ENCODE measurements around the gene PODXL.

Gene PODXL

GRCh38 chr7:131591687-131592319 is 35.4 kb upstream of the PODXL start:
- H3K9me2 ChIP-seq (replicated peaks; ENCODE audit: insufficient read depth, low read length): no peaks in the 10 kb centered on the region
- no peak overlapping the region for H3K9ac ChIP-seq (ENCODE audit: low read length)
- H3K27me3 ChIP-seq (ENCODE audit: low read length): no peaks in the 10 kb centered on the region
- H3K9me3 ChIP-seq (ENCODE audit: insufficient read depth, low read length): no peaks in the 10 kb centered on the region
- no peaks in the 10 kb centered on the region for H3K79me2 ChIP-seq (ENCODE audit: insufficient read depth, low read length)
- H3F3A ChIP-seq (ENCODE audit: insufficient read depth): no peaks in the 10 kb centered on the region
- TF ChIP-seq CTCF (IDR thresholded peaks at IDR 0.05; ENCODE audit: insufficient read depth, low read length, poor library complexity, severe bottlenecking): no peak
- no peak for TF ChIP-seq EZH2phosphoT487 (conservative IDR thresholded peaks at IDR 0.05; ENCODE audit: low read length)
- no peaks in the 10 kb centered on the region for H3K36me3 ChIP-seq (ENCODE audit: low read length)
- H3K27ac ChIP-seq (ENCODE audit: low read depth, low read length): no peak overlapping the region
- no peaks in the 10 kb centered on the region for H4K20me1 ChIP-seq (ENCODE audit: low read depth, low read length)
- H3K4me2 ChIP-seq (ENCODE audit: low read depth, low read length, poor library complexity, severe bottlenecking): no peak overlapping the region
- no peak overlapping the region for H3K4me3 ChIP-seq (ENCODE audit: insufficient read depth, low read length, poor library complexity, severe bottlenecking)
- no peak overlapping the region for H2AFZ ChIP-seq (ENCODE audit: low read depth, low read length, severe bottlenecking)

- no peaks in the 10 kb centered on the region for H4K20me1 ChIP-seq (ENCODE audit: low read depth, low read length)
- no peak overlapping the region for H3K4me2 ChIP-seq (ENCODE audit: low read depth, low read length, poor library complexity, severe bottlenecking)
- no peaks in the 10 kb centered on the region for H3K79me2 ChIP-seq (ENCODE audit: insufficient read depth, low read length)
- H3K9ac ChIP-seq (ENCODE audit: low read length): no peak overlapping the region
- H3K9me3 ChIP-seq (ENCODE audit: insufficient read depth, low read length): no peaks in the 10 kb centered on the region
- no peaks in the 10 kb centered on the region for H3K27me3 ChIP-seq (ENCODE audit: low read length)
- TF ChIP-seq EZH2phosphoT487 (conservative IDR thresholded peaks at IDR 0.05; ENCODE audit: low read length) (no peak), CTCF (IDR thresholded peaks at IDR 0.05; ENCODE audit: insufficient read depth, low read length, poor library complexity, severe bottlenecking) (no peak)
- H3K4me3 ChIP-seq (ENCODE audit: insufficient read depth, low read length, poor library complexity, severe bottlenecking): no peak overlapping the region
- no peaks in the 10 kb centered on the region for H3K9me2 ChIP-seq (replicated peaks; ENCODE audit: insufficient read depth, low read length)
- no peak overlapping the region for H3K27ac ChIP-seq (ENCODE audit: low read depth, low read length)
- no peaks in the 10 kb centered on the region for H3K36me3 ChIP-seq (ENCODE audit: low read length)
- no peaks in the 10 kb centered on the region for H3F3A ChIP-seq (ENCODE audit: insufficient read depth)
- H2AFZ ChIP-seq (ENCODE audit: low read depth, low read length, severe bottlenecking): no peak overlapping the region
These were observed 31.0 kb upstream of the PODXL start for GRCh38 chr7:131587315-131587923.

GRCh38 chr7:131586759-131587158 is 30.3 kb upstream of the PODXL start:
- Histone ChIP-seq H3K4me2 (ENCODE audit: low read depth, low read length, poor library complexity, severe bottlenecking) (no peak overlapping the region), H3K4me3 (ENCODE audit: insufficient read depth, low read length, poor library complexity, severe bottlenecking) (no peak overlapping the region), H3K9me3 (ENCODE audit: insufficient read depth, low read length) (no peaks in the 10 kb centered on the region), H4K20me1 (ENCODE audit: low read depth, low read length) (no peaks in the 10 kb centered on the region), H3K36me3 (ENCODE audit: low read length) (no peaks in the 10 kb centered on the region), H3F3A (ENCODE audit: insufficient read depth) (no peaks in the 10 kb centered on the region), H3K9ac (ENCODE audit: low read length) (no peak overlapping the region), H3K79me2 (ENCODE audit: insufficient read depth, low read length) (no peaks in the 10 kb centered on the region), H3K27me3 (ENCODE audit: low read length) (no peaks in the 10 kb centered on the region), H3K9me2 (replicated peaks; ENCODE audit: insufficient read depth, low read length) (no peaks in the 10 kb centered on the region), H3K27ac (ENCODE audit: low read depth, low read length) (no peak overlapping the region), H2AFZ (ENCODE audit: low read depth, low read length, severe bottlenecking) (no peak overlapping the region)
- TF ChIP-seq CTCF (IDR thresholded peaks at IDR 0.05; ENCODE audit: insufficient read depth, low read length, poor library complexity, severe bottlenecking): no peak
- no peak for TF ChIP-seq EZH2phosphoT487 (conservative IDR thresholded peaks at IDR 0.05; ENCODE audit: low read length)

All from SU-DHL-6 (cell line).